Cardiac fibroblast (primary cell): ENCODE measurements around the gene GRIK2.

Experiments
- DNase-seq, 2 donors: peaks; one replicate each; pipeline versions ENCODE4 v3.0.0 to v3.0.0-alpha.2; 2010; ENCODE audit warnings: low read depth in 2 of 2
- H3K4me3 ChIP-seq, 2 donors: replicated peaks in 1 of 2; 1 replicate in 1 of 2; 2 replicates in 1 of 2; pipeline ENCODE4 v1.5.1; 2011; ENCODE audit warnings: low read depth in 2 of 2, low read length in 2 of 2, mild to moderate bottlenecking in 2 of 2, moderate library complexity in 1 of 2
- CTCF ChIP-seq: IDR thresholded peaks from one replicate; pipeline ENCODE4 v1.5.1; 2011; ENCODE audit warnings: low read depth, mild to moderate bottlenecking, low read length, inconsistent platforms

Gene GRIK2

GRCh38 chr6:102114402-102114801 is 720.9 kb downstream of the GRIK2 start:
- TF ChIP-seq CTCF: no peak
- DNase-seq: no peak
- H3K4me3 ChIP-seq: no peak overlapping the region

GRCh38 chr6:102115911-102116310 is 722.4 kb downstream of the GRIK2 start:
- no peak for DNase-seq
- no peak for TF ChIP-seq CTCF
- H3K4me3 ChIP-seq: no peak overlapping the region

- no peak for DNase-seq
- H3K4me3 ChIP-seq: no peak overlapping the region
- TF ChIP-seq CTCF: no peak
Measured at GRCh38 chr6:102118034-102118433, 724.5 kb downstream of the GRIK2 start.
